K562 (cell line): Measurements from ENCODE around the gene FKBP8. TPM values are rescaled to one million over a fixed set of nuclear protein-coding genes. Genes with fewer than 3 reads are reported as not detected.

ENCODE experiments used
- BCOR ChIP-seq: fragments of 450-650 bp; IDR thresholded peaks from 2 replicates; pipeline ENCODE4 v1.6.1; 2016
- BRF1 ChIP-seq: IDR thresholded peaks from 3 replicates; pipeline ENCODE4 v1.6.1; 2011; ENCODE audit warnings: borderline replicate concordance, mild to moderate bottlenecking; ENCODE audit not compliant: insufficient read length; ENCODE audit errors: extremely low read depth
- EP300 ChIP-seq: IDR thresholded peaks from 2 replicates; pipeline ENCODE4 v1.6.1; 2012; ENCODE audit warnings: low read length, improper control_type of control experiment
- HDAC8 ChIP-seq: fragments of 450-650 bp; IDR thresholded peaks from 2 replicates; pipeline ENCODE4 v1.6.1; 2016; ENCODE audit warnings: mild to moderate bottlenecking, missing genetic modification characterization, moderate library complexity, missing compliant biosample characterization
- JUN ChIP-seq, 2 experiments: sonication (generic) in 1 of 2; formaldehyde crosslinking in 1 of 2; IDR thresholded peaks; 2 replicates each; pipeline versions ENCODE4 v1.6.1 to v1.8.0; 2012 to 2022; ENCODE audit warnings: borderline replicate concordance in 2 of 2, mild to moderate bottlenecking in 2 of 2, improper control_type of control experiment in 1 of 2, low read depth in 1 of 2, low read length in 1 of 2, missing genetic modification reagents in 1 of 2
- KLF6 ChIP-seq: fragments of 250-450 bp; sonication (Bioruptor Pico); IDR thresholded peaks from 2 replicates; pipeline ENCODE4 v1.4.0; 2020; ENCODE audit warnings: mild to moderate bottlenecking, moderate library complexity, borderline replicate concordance
- NCOA1 ChIP-seq: fragments of 450-650 bp; IDR thresholded peaks from 2 replicates; pipeline ENCODE4 v1.6.1; 2016; ENCODE audit warnings: low read depth
- NFIX ChIP-seq: fragments of 250-450 bp; sonication (Bioruptor Pico); IDR thresholded peaks from 2 replicates; pipeline ENCODE4 v1.4.0; 2020; ENCODE audit warnings: low read depth, mild to moderate bottlenecking, moderate library complexity
- NR2F6 ChIP-seq: fragments of 450-650 bp; formaldehyde crosslinking; IDR thresholded peaks from 2 replicates; pipeline ENCODE4 v1.4.0; 2020; ENCODE audit warnings: mild to moderate bottlenecking
- PPARD ChIP-seq: fragments of 250-450 bp; sonication (Bioruptor Pico); IDR thresholded peaks from 2 replicates; pipeline ENCODE4 v1.8.0; 2022; ENCODE audit warnings: inconsistent platforms, mild to moderate bottlenecking, moderate library complexity
- RBM39 ChIP-seq: fragments of 200-400 bp; formaldehyde crosslinking; optimal IDR thresholded peaks from 2 replicates; pipeline ENCODE3; 2018; ENCODE audit warnings: low read depth, low read length
- SETDB1 ChIP-seq: IDR thresholded peaks from one replicate; pipeline ENCODE4 v1.6.1; 2012; ENCODE audit warnings: low read length, control low read depth, inconsistent platforms
- SIN3A ChIP-seq, 2 experiments: fragments of 150-350 bp in 1 of 2; IDR thresholded peaks; 2 replicates each; pipeline ENCODE4 v1.6.1; 2011 to 2016; ENCODE audit warnings: borderline replicate concordance in 2 of 2, low read depth in 2 of 2, low read length in 2 of 2, mild to moderate bottlenecking in 2 of 2, moderate library complexity in 2 of 2; ENCODE audit not compliant: control insufficient read depth in 1 of 2
- SRSF9 ChIP-seq: fragments of 200-400 bp; formaldehyde crosslinking; IDR thresholded peaks from 2 replicates; pipeline ENCODE4 v1.6.1; 2017; ENCODE audit warnings: low read depth, low read length, borderline replicate concordance
- TARDBP ChIP-seq: fragments of 450-650 bp; IDR thresholded peaks from 2 replicates; pipeline ENCODE4 v1.6.1; 2016
- TEAD4 ChIP-seq, 2 experiments: sonication (generic) in 1 of 2; formaldehyde crosslinking in 1 of 2; IDR thresholded peaks; 2 replicates each; pipeline versions ENCODE4 v1.6.1 to v1.8.0; 2012 to 2022; ENCODE audit warnings: borderline replicate concordance in 1 of 2, inconsistent platforms in 1 of 2, low read length in 1 of 2, mild to moderate bottlenecking in 1 of 2, missing genetic modification reagents in 1 of 2
- ZBTB7A ChIP-seq: IDR thresholded peaks from 2 replicates; pipeline ENCODE4 v1.6.1; 2011; ENCODE audit warnings: low read depth, mild to moderate bottlenecking, low read length, moderate library complexity, borderline replicate concordance; ENCODE audit not compliant: control insufficient read depth
- ZNF134 ChIP-seq: fragments of 250-450 bp; sonication (Bioruptor Pico); conservative IDR thresholded peaks from 2 replicates; pipeline ENCODE4 v1.4.0; 2020
- ZNF217 ChIP-seq: sonication (generic); formaldehyde crosslinking; IDR thresholded peaks from 2 replicates; pipeline ENCODE4 v1.8.0; 2022; ENCODE audit warnings: mild to moderate bottlenecking, missing genetic modification reagents
- ZNF408 ChIP-seq: fragments of 250-450 bp; sonication (Bioruptor Pico); IDR thresholded peaks from 2 replicates; pipeline ENCODE4 v1.4.0; 2020; ENCODE audit warnings: low read depth, mild to moderate bottlenecking, moderate library complexity
- ZNF431 ChIP-seq: sonication (generic); formaldehyde crosslinking; IDR thresholded peaks from 2 replicates; pipeline ENCODE4 v1.8.0; 2022; ENCODE audit warnings: mild to moderate bottlenecking, missing genetic modification reagents
- ZNF696 ChIP-seq: fragments of 250-450 bp; sonication (Bioruptor Pico); conservative IDR thresholded peaks from 2 replicates; pipeline ENCODE4 v1.4.0; 2020; ENCODE audit warnings: mild to moderate bottlenecking, moderate library complexity
- polyA plus RNA-seq, 8 experiments: library from polyadenylated mRNA; depleted of rRNA in 4 of 8; stranded (reverse) in 5 of 8; unstranded in 3 of 8; fragments of >200 nt; fragmentation: Nextera tagmentation in 2 of 8; fragmentation: Illumina TruSeq in 1 of 8; extraction: Ambion mirVana in 2 of 8; extraction: Trizol in 1 of 8; gene quantifications; 2 replicates each; pipeline versions ENCODE4 v1.2.1 to v1.2.3, GENCODE V29; 2011 to 2014; ENCODE audit warnings: inconsistent platforms in 1 of 8, missing spikeins in 1 of 8
- total RNA-seq, 7 experiments: library from RNA; depleted of rRNA in 6 of 7; stranded (reverse); fragments of >200 nt in 6 of 7; fragmentation: Illumina TruSeq in 2 of 7; extraction: Trizol in 2 of 7; gene quantifications; 2 replicates each; pipeline versions ENCODE4 v1.2.1 to v1.2.3, GENCODE V29; 2011 to 2021; ENCODE audit warnings: low replicate concordance in 1 of 7
- TF ChIP-seq, protein P1 (sequence below): sonication (generic); formaldehyde crosslinking; IDR thresholded peaks from 2 replicates; pipeline ENCODE4 v1.5.0; 2020; ENCODE audit warnings: missing genetic modification reagents
- TF ChIP-seq, protein P2 (sequence below): fragments of 450-650 bp; IDR thresholded peaks from 2 replicates; pipeline ENCODE4 v1.6.1; 2016; ENCODE audit warnings: missing biosample characterization, missing genetic modification characterization
- TF ChIP-seq, protein P3 (sequence below): fragments of 450-650 bp; IDR thresholded peaks from 2 replicates; pipeline ENCODE4 v1.6.1; 2016; ENCODE audit warnings: borderline replicate concordance

The FKBP8 gene
- total and polyA plus RNA-seq, 9 of the 15 experiments (the other 6 are each of a cell fraction or from before 2014, with no cell fraction given): 0.46 to 236 (median 104) TPM

GRCh38 chr19:18571564-18572344, 28.4 kb upstream of the FKBP8 start, which contains the start of gene UBA52 (continued):
- TF ChIP-seq ZNF408 (CRISPR knock-in tag): no peak
- TF ChIP-seq RBM39: no peak
- TF ChIP-seq NR2F6 (CRISPR knock-in tag): no peak
- peak; percentile 94; the same call in 1 of the 2 replicates for TF ChIP-seq KLF6
- TF ChIP-seq TARDBP: peak; percentile 19; the same call in 1 of the 2 replicates
- TF ChIP-seq PPARD: no peak
- TF ChIP-seq, protein P1, sequence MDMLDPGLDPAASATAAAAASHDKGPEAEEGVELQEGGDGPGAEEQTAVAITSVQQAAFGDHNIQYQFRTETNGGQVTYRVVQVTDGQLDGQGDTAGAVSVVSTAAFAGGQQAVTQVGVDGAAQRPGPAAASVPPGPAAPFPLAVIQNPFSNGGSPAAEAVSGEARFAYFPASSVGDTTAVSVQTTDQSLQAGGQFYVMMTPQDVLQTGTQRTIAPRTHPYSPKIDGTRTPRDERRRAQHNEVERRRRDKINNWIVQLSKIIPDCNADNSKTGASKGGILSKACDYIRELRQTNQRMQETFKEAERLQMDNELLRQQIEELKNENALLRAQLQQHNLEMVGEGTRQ (CRISPR knock-in tag): peak; percentile 93
- TF ChIP-seq SIN3A (IDR thresholded peaks at IDR 0.05; ENCODE audit: borderline replicate concordance in 2 of 2, control insufficient read depth in 1 of 2, low read depth in 2 of 2, low read length in 2 of 2): peak; percentile 94 to 95; a peak in 3 of 4 replicates
- TF ChIP-seq TEAD4 (IDR thresholded peaks at IDR 0.05; ENCODE audit: low read length): 0 out of 2 replicates have a peak, but pooled peaks have one; percentile 4
- TF ChIP-seq TEAD4 (CRISPR knock-in tag; IDR thresholded peaks at IDR 0.05; ENCODE audit: borderline replicate concordance): no peak
- peak; percentile 87; the same call in 1 of the 2 replicates for TF ChIP-seq JUN (IDR thresholded peaks at IDR 0.05; ENCODE audit: borderline replicate concordance, low read depth, low read length)
- TF ChIP-seq JUN (CRISPR knock-in tag; IDR thresholded peaks at IDR 0.05; ENCODE audit: borderline replicate concordance): peak; percentile 51; the same call in 1 of the 2 replicates
- TF ChIP-seq, protein P2, sequence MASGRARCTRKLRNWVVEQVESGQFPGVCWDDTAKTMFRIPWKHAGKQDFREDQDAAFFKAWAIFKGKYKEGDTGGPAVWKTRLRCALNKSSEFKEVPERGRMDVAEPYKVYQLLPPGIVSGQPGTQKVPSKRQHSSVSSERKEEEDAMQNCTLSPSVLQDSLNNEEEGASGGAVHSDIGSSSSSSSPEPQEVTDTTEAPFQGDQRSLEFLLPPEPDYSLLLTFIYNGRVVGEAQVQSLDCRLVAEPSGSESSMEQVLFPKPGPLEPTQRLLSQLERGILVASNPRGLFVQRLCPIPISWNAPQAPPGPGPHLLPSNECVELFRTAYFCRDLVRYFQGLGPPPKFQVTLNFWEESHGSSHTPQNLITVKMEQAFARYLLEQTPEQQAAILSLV: no peak
- TF ChIP-seq HDAC8 (tag): no peak
- no peak for TF ChIP-seq ZNF217 (CRISPR knock-in tag)
- TF ChIP-seq NCOA1: no peak
- TF ChIP-seq SETDB1: no peak
- TF ChIP-seq SRSF9: no peak
- TF ChIP-seq ZNF431 (CRISPR knock-in tag): no peak
- TF ChIP-seq BCOR: no peak
- TF ChIP-seq EP300: peak; percentile 48; the same call in 1 of the 2 replicates
- no peak for TF ChIP-seq NFIX (CRISPR knock-in tag)
- TF ChIP-seq ZBTB7A: peak; percentile 65; the same call in 1 of the 2 replicates
- no peak for TF ChIP-seq ZNF134 (CRISPR knock-in tag)
- TF ChIP-seq ZNF696: no peak
- TF ChIP-seq, protein P3, sequence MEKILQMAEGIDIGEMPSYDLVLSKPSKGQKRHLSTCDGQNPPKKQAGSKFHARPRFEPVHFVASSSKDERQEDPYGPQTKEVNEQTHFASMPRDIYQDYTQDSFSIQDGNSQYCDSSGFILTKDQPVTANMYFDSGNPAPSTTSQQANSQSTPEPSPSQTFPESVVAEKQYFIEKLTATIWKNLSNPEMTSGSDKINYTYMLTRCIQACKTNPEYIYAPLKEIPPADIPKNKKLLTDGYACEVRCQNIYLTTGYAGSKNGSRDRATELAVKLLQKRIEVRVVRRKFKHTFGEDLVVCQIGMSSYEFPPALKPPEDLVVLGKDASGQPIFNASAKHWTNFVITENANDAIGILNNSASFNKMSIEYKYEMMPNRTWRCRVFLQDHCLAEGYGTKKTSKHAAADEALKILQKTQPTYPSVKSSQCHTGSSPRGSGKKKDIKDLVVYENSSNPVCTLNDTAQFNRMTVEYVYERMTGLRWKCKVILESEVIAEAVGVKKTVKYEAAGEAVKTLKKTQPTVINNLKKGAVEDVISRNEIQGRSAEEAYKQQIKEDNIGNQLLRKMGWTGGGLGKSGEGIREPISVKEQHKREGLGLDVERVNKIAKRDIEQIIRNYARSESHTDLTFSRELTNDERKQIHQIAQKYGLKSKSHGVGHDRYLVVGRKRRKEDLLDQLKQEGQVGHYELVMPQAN: peak; percentile 90; the same call in 1 of the 2 replicates
- no peak for TF ChIP-seq BRF1
